GM19455 (cell line): ENCODE data around the gene ZNF195.
"Not testable (repeated sequence)": the region's sequence is repeated elsewhere in the genome, so short reads cannot be mapped to it uniquely, and the experiment has no call there.

ENCODE experiments used
- ATAC-seq: cut with Tn5 transposase; IDR thresholded peaks from one replicate; pipeline ENCODE4 v1.9.1; 2021; ENCODE audit not compliant: unreplicated experiment

Gene ZNF195

DNA sequence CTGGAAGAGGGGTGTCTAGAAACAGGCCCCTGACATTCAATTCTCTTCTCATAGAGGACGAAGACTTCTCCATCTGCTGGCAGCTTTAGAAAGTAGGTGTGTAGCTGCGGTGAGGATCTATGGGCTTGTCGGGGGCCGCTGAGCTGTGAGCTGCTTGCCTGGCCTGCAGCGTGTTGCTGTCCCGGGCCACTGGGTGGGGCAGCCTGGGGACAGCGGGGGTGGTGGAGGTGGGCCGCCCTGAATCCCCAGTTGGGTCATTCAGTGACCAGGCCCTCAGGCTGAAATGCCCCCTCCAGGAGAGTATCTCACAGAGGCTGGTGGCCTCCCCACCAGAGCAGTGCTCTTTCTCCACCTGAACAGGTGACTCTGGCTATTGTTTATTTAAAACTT, 23.9 kb upstream of the ZNF195 start:
- ATAC-seq, result not testable (repeated sequence)

DNA sequence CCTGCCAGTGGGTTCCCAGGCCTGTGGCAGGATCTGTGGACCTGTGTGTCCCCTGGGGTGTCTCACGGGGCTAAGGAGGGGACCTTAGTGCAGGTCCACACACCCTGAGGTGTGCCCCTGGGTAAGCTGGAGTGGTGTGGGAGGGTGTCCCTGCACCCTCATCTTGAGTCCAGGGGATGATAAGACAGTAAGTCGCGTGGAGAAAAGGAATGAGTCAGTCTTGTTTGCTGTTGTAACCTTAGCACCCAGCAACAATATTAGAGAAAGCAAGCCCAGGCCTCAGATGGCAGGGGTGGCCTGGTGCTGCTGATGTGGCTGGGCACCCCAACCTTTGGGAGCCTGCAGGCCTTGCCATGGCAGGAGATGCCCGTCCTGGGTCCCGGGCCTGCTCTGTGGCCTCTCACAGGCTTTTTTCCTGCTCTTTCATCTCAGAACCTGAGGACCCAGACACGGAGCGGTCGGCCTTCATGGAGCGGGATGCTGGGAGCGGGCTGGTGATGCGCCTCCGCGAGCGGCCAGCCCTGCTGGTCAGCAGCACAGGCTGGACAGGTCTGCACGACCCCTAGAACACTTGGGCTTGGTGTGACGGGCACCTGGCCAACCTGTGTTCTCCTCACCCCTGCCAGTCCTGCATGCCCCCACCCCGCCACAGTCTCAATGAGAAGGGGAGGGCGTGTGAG, 23.4 kb upstream of the ZNF195 start:
- not testable (repeated sequence) for ATAC-seq

DNA sequence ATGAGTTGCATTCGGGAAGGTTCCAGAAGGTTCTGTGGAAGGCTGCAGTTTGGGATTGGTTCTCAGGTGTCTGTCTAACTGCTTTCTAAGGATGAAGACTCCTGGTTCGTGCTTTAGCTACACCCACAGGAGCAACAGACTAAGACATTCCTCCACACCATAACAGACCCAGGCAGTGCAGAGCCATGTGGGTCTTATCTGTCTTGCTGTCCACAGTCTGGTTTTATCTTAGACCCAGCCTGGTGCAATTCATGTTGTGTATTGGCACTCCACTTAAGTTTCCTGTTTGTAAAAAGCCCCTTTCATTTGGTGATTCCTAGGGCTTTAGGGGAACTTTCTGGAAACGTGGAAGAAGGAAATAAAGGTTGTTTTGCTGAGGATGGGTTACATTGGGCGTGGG, 22.1 kb upstream of the ZNF195 start:
- not testable (repeated sequence) for ATAC-seq

- ATAC-seq, result not testable (repeated sequence)
Measured at GRCh38 chr11:3398509-3398908, 19.6 kb upstream of the ZNF195 start.

DNA sequence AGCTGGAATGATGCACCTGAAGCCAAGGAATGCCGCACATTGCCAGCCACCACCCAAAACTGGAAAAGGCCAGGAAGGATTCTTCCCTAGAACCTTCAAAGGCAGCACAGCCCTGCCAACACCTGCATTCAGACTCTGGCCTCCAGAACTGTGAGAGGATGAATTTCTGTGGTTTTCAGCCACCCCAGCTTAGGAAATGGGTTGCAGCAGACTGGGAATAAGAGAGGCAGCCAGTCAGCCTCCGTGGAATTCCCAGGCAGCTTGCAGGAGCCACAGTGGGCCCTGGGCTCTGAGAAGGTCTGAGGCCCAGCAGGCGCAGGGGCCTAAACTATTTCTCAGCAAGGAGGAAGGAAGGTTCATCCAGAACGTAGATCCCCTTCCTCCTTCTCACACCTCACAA, 19.2 kb upstream of the ZNF195 start:
- not testable (repeated sequence) for ATAC-seq

DNA sequence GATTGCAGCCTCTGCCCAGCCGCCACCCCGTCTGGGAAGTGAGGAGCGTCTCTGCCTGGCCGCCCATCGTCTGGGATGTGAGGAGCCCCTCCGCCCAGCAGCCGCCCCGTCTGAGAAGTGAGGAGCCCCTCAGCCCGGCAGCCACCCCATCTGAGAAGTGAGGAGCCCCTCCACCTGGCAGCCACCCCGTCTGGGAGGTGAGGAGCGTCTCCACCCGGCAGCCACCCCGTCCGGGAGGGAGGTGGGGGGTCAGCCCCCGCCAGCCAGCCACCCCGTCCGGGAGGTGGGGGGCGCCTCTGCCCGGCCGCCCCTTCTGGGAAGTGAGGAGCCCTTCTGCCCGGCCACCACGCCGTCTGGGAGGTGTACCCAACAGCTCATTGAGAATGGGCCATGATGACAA, 18.3 kb upstream of the ZNF195 start:
- ATAC-seq, result not testable (repeated sequence)

DNA sequence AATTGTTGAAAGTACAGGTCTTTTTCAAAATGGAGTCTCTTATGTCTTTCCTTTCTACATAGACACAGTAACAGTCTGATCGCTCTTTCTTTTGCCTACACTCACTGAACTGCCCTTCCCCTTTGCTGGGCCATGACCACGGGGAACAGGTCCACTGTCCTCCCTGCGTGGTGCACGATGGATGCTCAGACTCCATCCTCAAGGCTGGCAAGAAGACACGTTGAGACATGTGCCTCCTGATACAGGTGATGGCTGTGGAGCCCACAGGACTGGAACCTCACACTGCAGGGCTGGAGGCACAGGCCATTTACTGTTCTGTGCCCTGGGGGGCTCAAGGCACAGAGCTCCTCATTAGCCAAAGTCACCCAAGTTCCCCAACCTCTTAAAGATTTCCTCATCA, 16.5 kb upstream of the ZNF195 start:
- ATAC-seq, result not testable (repeated sequence)

GRCh38 chr11:3394956-3395355, 16.0 kb upstream of the ZNF195 start:
- not testable (repeated sequence) for ATAC-seq

DNA sequence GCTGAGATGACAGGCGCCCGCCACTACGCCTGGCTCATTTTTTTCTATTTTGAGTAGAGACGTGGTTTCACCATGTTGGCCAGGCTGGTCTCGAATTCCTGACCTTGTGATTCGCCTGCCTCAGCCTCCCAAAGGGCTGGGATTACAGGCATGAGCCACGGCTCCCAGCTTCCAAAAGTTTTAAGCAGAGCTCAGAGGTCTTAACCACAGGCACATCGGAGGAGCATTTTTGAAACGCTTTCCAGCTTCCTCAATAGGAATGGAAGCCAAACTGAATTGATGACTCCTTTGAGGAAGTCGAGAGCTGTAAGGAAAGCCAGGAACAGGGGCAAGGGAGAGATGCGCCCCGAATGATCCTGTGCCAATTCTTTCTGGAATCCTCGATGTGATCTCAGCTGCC, 14.5 kb upstream of the ZNF195 start:
- ATAC-seq, result not testable (repeated sequence)

- no peak for ATAC-seq
Measured at GRCh38 chr11:3382613-3383285, 3.8 kb upstream of the ZNF195 start.

GRCh38 chr11:3381794-3382193, 2.8 kb upstream of the ZNF195 start:
- no peak for ATAC-seq

DNA sequence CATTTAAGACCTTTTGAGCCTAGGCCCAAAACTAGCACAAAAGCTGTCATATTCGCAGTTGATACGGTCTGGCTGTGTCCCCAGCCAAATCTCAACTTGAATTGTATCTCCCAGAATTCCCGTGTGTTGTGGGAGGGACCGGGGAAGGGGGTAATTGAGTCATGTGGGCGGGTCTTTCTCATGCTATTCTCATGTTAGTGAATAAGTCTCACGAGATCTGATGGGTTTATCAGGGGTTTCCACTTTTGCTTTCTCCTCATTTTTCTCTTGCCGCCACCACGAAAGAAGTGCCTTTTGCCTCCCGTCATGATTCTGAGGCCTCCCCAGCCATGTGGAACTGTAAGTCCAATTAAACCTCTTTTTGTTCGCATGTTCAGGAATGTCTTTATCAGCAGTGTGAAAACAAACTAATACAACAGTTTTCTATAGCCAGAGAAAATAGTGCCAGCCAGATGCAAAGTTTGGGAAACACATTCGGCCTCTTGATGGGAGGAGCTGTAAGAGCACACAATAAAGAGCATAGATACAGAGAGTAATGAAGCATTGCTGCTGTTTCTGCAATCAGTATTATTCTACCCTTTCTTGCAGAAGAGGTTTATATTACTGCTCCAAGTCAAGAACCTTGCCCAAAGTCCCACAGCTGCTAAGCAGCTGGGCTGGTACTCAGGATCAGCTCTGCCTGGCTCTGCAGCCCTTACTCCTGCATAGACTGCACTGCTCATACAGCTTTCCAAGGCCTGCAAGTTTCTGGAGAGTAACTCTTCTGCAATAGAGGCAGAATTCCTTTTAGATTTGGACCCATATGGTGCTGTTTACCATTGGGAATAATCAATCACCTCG, 2.0 kb upstream of the ZNF195 start:
- ATAC-seq, result no peak

DNA sequence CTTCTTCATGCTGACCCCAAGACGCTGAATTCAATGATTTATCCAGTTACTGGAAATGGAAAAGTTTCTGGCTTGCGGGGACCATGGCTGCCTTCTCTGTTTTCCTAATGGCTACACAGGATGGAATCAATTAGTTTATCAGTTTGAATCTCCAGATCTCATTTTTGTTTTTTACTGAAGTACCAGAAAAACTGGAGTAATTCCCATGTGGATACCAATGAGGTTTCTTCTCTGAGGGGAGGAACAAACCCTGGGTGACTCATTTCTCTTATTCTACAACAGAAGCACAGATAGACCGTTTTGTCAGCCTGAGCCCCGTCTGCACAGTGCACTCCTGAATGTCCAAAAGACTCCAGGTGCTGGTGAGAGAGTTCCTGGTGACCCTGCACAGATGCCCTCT, 3.4 kb downstream of the ZNF195 start:
- no peak for ATAC-seq

- ATAC-seq, result no peak
Measured at GRCh38 chr11:3370311-3370870, 8.6 kb downstream of the ZNF195 start.

GRCh38 chr11:3369366-3369765, 9.6 kb downstream of the ZNF195 start:
- ATAC-seq, result no peak

DNA sequence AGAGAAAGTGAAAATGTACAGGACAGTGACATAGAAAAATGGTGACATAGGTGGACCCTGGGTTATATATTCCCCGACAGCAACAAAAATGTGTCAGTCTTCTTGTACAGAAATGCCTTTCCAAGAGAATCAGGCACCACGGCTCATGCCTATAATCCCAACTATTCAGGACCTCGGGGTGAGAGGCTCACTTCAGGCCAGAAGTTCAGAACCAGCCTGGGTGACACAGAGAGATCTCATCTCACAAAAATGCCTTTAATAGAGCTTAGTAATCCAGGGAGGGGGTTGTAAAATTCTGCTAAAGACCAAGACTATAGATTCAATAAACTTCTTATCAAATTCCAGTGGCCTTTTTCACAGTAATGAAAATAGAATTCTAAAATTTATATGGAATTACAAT, 10.7 kb downstream of the ZNF195 start:
- ATAC-seq, result no peak

DNA sequence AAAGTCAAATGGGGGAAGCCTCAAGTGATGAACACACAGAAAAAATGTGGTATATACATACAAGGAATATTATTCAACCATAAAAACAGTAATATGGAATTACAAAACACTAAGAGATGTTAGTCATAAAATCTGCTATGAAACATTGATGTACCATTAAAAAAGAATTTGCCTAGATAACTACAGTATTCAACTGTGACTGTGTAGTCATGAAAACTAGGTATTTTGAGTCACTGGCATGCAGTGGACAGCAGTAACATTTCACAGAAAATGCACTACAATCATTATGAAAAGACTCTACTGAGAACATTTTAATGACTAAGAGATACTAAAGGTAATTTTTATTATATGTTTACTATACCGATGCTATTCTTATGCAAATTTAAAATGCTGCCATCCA, 11.7 kb downstream of the ZNF195 start:
- no peak for ATAC-seq

- no peak for ATAC-seq
Measured at GRCh38 chr11:3359092-3359824, 19.7 kb downstream of the ZNF195 start.

DNA sequence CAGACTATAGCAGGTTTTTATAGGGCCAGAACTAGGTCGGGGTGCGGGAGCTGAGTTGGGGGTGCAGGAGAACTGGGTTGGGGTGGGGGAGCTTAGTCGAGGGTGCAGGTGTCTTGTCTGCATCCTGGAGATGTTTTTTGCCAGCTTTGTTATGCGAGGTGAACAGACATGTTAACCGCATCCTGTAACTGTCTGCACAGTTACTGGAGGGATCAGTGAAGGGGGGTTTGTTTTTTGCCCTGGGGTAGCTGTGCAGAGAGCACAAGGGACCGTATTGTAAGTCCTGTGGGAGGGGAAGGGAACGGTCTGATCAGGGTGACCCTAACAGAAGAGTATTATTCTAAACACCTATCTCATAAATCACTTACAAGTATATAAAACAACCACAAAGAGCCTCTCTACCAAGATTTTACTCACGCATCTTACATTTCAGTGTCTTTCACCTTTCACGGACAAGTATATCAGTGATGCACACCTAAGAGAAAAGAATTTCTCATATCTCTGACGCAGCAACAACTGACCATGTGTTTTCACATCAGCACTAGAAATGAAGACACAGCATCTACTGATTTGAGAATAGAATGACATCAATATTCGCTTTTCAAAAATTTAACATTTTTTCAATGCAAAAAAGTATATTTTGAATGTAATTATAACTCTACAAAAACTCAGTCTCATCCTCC, 20.8 kb downstream of the ZNF195 start:
- ATAC-seq, result no peak

DNA sequence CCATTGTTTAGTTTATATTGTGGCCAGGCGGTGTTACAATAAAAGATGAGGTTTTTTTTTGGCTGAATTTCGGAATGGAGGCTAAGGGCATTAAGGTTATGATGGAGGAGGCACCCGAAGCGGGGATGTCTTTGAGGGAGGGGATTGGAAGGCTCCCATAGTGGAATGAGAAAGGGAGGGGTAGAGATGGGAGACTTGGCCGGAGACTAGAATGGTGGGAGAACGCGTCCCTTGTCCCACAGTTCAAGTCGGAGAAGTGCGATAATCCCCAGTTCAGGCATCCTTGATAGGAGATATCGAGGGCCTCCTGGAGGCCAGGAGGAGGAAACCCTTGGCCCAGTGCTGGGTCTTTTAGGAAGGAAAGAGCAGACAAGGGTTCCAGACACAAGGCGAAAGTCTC, 21.6 kb downstream of the ZNF195 start:
- no peak for ATAC-seq
